ENCODE results near the gene ZNF684. TPM values are rescaled to one million over a fixed set of nuclear protein-coding genes. Genes with fewer than 3 reads are reported as not detected.

ZNF684 gene
- total and polyA plus RNA-seq, 9 of the 15 experiments (the other 6 are each of a cell fraction or from before 2014, with no cell fraction given): 4.8 to 8.8 (median 5.5) TPM

DNA sequence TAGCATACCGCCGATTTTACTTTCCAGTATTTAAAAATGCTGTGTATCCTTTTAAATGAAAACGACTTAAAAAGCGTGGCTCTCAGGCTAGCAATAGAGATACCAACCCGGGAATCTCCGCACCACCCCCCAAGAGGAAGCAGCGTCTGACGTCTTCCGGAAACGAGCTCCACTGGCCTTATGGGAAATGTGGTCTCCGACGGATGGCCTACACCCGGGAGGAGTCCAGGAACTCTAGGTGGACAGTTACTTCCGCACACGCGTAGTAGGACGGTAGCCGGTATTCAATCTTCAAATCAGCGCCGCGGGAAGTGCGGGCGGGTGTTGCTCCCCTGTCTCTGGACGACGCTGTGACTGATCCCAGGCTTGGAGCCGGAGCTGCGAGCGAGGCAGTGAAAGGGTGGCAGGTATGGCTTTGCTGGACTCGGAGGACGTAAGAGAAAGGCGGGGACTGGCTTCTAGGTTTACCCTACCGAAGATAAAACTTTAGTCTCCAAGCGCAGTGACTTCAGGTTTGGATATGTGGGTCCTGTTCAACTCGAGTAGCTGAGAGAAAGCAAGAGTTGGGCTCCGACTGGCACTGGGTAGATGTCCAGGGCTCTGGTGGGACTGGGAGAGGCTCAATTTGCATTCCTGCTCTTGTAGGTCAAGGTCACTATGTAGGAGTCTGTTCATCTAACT, at the start of gene ZNF684 (continued):
- TF ChIP-seq, protein P1, sequence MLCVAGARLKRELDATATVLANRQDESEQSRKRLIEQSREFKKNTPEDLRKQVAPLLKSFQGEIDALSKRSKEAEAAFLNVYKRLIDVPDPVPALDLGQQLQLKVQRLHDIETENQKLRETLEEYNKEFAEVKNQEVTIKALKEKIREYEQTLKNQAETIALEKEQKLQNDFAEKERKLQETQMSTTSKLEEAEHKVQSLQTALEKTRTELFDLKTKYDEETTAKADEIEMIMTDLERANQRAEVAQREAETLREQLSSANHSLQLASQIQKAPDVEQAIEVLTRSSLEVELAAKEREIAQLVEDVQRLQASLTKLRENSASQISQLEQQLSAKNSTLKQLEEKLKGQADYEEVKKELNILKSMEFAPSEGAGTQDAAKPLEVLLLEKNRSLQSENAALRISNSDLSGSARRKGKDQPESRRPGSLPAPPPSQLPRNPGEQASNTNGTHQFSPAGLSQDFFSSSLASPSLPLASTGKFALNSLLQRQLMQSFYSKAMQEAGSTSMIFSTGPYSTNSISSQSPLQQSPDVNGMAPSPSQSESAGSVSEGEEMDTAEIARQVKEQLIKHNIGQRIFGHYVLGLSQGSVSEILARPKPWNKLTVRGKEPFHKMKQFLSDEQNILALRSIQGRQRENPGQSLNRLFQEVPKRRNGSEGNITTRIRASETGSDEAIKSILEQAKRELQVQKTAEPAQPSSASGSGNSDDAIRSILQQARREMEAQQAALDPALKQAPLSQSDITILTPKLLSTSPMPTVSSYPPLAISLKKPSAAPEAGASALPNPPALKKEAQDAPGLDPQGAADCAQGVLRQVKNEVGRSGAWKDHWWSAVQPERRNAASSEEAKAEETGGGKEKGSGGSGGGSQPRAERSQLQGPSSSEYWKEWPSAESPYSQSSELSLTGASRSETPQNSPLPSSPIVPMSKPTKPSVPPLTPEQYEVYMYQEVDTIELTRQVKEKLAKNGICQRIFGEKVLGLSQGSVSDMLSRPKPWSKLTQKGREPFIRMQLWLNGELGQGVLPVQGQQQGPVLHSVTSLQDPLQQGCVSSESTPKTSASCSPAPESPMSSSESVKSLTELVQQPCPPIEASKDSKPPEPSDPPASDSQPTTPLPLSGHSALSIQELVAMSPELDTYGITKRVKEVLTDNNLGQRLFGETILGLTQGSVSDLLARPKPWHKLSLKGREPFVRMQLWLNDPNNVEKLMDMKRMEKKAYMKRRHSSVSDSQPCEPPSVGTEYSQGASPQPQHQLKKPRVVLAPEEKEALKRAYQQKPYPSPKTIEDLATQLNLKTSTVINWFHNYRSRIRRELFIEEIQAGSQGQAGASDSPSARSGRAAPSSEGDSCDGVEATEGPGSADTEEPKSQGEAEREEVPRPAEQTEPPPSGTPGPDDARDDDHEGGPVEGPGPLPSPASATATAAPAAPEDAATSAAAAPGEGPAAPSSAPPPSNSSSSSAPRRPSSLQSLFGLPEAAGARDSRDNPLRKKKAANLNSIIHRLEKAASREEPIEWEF (CRISPR knock-in tag; IDR thresholded peaks at IDR 0.05): no peak
- TF ChIP-seq SMAD2 (IDR thresholded peaks at IDR 0.05; ENCODE audit: low read depth, low read length): no peak
- TF ChIP-seq, protein P2, sequence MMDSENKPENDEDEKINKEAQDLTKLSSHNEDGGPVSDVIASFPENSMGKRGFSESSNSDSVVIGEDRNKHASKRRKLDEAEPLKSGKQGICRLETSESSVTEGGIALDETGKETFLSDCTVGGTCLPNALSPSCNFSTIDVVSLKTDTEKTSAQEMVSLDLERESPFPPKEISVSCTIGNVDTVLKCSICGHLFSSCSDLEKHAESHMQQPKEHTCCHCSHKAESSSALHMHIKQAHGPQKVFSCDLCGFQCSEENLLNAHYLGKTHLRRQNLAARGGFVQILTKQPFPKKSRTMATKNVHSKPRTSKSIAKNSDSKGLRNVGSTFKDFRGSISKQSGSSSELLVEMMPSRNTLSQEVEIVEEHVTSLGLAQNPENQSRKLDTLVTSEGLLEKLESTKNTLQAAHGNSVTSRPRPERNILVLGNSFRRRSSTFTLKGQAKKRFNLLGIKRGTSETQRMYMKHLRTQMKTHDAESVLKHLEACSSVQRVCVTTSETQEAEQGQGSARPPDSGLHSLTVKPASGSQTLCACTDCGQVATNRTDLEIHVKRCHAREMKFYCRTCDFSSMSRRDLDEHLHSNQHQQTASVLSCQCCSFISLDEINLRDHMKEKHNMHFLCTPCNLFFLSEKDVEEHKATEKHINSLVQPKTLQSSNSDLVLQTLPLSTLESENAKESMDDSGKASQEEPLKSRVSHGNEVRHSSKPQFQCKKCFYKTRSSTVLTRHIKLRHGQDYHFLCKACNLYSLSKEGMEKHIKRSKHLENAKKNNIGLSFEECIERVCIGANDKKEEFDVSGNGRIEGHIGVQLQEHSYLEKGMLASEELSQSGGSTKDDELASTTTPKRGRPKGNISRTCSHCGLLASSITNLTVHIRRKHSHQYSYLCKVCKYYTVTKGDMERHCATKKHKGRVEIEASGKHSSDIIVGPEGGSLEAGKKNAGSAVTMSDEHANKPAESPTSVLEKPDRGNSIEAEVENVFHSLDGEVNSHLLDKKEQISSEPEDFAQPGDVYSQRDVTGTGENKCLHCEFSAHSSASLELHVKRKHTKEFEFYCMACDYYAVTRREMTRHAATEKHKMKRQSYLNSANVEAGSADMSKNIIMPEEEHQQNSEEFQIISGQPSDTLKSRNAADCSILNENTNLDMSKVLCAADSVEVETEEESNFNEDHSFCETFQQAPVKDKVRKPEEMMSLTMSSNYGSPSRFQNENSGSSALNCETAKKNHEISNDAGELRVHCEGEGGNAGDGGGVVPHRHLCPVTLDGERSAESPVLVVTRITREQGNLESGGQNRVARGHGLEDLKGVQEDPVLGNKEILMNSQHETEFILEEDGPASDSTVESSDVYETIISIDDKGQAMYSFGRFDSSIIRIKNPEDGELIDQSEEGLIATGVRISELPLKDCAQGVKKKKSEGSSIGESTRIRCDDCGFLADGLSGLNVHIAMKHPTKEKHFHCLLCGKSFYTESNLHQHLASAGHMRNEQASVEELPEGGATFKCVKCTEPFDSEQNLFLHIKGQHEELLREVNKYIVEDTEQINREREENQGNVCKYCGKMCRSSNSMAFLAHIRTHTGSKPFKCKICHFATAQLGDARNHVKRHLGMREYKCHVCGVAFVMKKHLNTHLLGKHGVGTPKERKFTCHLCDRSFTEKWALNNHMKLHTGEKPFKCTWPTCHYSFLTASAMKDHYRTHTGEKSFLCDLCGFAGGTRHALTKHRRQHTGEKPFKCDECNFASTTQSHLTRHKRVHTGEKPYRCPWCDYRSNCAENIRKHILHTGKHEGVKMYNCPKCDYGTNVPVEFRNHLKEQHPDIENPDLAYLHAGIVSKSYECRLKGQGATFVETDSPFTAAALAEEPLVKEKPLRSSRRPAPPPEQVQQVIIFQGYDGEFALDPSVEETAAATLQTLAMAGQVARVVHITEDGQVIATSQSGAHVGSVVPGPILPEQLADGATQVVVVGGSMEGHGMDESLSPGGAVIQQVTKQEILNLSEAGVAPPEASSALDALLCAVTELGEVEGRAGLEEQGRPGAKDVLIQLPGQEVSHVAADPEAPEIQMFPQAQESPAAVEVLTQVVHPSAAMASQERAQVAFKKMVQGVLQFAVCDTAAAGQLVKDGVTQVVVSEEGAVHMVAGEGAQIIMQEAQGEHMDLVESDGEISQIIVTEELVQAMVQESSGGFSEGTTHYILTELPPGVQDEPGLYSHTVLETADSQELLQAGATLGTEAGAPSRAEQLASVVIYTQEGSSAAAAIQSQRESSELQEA (IDR thresholded peaks at IDR 0.05; ENCODE audit: low read depth): peak; percentile 78
- no peak for TF ChIP-seq ZNF57 (CRISPR knock-in tag; IDR thresholded peaks at IDR 0.05)
- TF ChIP-seq NFE2 (IDR thresholded peaks at IDR 0.05; ENCODE audit: low read depth): no peak
- peak; percentile 74; the same call in 1 of the 2 replicates for TF ChIP-seq ELF2 (CRISPR knock-in tag; IDR thresholded peaks at IDR 0.05)
- no peak for TF ChIP-seq ZNF24 (IDR thresholded peaks at IDR 0.05)
- TF ChIP-seq HNRNPUL1 (IDR thresholded peaks at IDR 0.05; ENCODE audit: low read length): no peak
- TF ChIP-seq FOS (IDR thresholded peaks at IDR 0.05; ENCODE audit: extremely low read depth, insufficient read length): no peak
- no peak for TF ChIP-seq RAD51 (IDR thresholded peaks at IDR 0.05; ENCODE audit: borderline replicate concordance, low read depth)
- 0 out of 2 replicates have a peak, but pooled peaks have one; percentile 58 for TF ChIP-seq ZBED1 (IDR thresholded peaks at IDR 0.05)
- TF ChIP-seq, protein P3, sequence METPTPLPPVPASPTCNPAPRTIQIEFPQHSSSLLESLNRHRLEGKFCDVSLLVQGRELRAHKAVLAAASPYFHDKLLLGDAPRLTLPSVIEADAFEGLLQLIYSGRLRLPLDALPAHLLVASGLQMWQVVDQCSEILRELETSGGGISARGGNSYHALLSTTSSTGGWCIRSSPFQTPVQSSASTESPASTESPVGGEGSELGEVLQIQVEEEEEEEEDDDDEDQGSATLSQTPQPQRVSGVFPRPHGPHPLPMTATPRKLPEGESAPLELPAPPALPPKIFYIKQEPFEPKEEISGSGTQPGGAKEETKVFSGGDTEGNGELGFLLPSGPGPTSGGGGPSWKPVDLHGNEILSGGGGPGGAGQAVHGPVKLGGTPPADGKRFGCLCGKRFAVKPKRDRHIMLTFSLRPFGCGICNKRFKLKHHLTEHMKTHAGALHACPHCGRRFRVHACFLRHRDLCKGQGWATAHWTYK (CRISPR knock-in tag; IDR thresholded peaks at IDR 0.05): peak; percentile 63; the same call in 1 of the 2 replicates

All from K562 (cell line).